GM21447 (cell line): ENCODE measurements around the gene SYK.
A peak's percentile ranks its signal among the peaks of the same experiment; 100 is the strongest.
"Not testable (repeated sequence)": the region's sequence is repeated elsewhere in the genome, so short reads cannot be mapped to it uniquely, and the experiment has no call there.

Experiments used
- ATAC-seq: cut with Tn5 transposase; IDR thresholded peaks from one replicate; pipeline ENCODE4 v1.9.1; 2021; ENCODE audit not compliant: unreplicated experiment

SYK gene

DNA sequence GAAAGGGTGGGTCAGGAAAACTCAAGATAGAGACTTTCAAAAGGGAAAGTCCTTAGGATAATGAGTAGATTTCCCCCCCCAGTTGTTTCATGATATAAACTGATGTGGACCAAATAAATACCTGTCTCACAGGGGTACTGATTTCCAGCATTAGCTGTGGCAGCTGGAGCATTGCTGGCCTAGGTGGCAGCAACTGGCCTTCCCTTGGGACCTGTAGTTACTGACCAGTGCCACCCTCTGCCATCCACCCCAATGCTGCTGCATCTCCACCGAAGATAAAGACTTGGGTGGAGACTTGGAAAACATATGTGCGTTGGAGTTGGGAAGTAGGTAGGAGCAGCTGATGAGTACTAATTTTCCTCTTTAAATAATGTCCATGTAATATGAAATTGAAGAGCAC is 71.8 kb downstream of the SYK start:
- no peak for ATAC-seq

GRCh38 chr9:90874194-90874593 is 72.6 kb downstream of the SYK start:
- no peak for ATAC-seq

- ATAC-seq, result no peak
These were observed 76.9 kb downstream of the SYK start for GRCh38 chr9:90878562-90878961.

- no peak for ATAC-seq
These were observed 78.4 kb downstream of the SYK start for GRCh38 chr9:90880066-90880465.

DNA sequence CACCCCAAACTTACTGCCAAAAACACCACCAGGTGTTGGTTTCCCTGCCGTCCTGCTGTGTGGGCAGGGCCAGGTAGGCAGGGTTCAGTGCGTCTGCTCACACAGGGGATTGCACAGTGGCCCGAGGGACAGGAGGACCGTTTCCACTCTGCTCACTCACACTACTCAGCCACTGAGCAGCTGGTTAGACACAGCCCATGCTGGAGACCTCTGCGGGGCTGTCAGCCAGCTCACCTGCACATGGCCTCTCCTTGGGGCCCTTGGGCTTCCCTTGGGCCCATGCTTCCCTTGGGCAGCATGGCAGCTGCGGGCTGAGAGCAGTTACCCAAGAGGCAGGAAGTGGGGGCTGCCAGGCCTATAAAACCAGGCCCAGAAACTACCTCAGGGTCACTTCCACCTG is 79.0 kb downstream of the SYK start:
- ATAC-seq, result no peak

- ATAC-seq, result peak; percentile 63
These were observed 80.0 kb downstream of the SYK start for GRCh38 chr9:90881648-90882047.

GRCh38 chr9:90882991-90883600 is 81.5 kb downstream of the SYK start:
- no peak for ATAC-seq

DNA sequence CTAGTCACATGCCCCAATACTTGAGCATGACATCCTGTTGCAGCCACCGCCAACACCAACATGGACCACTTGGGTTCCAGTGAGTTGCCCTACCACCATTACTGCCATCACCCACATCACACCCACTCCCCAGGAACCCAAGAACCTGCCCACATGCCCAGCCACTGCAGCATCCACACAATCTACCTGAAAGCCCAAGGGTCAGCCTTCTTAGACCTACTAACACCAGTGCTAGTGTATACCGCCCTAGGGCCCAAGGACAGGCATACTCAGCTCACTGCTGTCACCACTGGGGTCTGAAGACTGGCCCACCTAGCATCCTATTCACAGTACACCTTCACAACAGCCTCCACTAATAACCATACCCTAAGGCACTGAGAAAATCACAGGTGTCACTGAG is 82.0 kb downstream of the SYK start:
- ATAC-seq, result no peak

DNA sequence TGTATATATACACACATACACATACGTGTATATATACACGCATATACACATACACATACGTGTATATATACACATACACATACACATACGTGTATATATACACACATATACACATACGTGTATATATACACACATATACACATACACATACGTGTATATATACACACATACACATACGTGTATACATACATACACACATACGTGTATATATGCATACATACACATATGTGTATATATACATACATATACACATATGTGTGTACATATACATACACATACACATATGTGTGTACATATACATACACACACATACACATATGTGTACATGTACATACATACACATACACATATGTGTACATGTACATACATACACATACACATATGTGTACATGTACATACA is 82.6 kb downstream of the SYK start:
- no peak for ATAC-seq

- ATAC-seq, result not testable (repeated sequence)
These were observed 85.2 kb downstream of the SYK start for GRCh38 chr9:90886868-90887267.

DNA sequence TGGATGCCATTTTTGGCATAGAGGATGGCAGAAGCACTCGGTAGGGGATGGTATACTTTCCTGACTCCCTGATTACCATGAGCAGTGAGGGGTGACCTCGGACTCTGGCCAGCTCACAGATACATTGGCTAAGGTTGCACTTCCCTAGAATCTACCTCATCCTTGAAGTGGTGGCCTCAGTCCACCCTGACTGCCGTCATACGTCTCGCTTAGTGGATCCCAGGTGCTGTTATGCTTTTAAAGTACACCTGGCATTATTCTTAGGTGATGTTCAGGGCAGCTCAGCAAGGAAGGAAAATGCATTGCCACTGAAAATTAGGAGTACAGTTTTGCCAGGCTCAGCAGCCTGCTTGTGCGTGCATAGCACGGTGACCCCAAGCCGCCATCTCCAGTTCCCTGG is 87.3 kb downstream of the SYK start:
- ATAC-seq, result no peak

- no peak for ATAC-seq
These were observed 88.7 kb downstream of the SYK start for GRCh38 chr9:90890146-90890810.

DNA sequence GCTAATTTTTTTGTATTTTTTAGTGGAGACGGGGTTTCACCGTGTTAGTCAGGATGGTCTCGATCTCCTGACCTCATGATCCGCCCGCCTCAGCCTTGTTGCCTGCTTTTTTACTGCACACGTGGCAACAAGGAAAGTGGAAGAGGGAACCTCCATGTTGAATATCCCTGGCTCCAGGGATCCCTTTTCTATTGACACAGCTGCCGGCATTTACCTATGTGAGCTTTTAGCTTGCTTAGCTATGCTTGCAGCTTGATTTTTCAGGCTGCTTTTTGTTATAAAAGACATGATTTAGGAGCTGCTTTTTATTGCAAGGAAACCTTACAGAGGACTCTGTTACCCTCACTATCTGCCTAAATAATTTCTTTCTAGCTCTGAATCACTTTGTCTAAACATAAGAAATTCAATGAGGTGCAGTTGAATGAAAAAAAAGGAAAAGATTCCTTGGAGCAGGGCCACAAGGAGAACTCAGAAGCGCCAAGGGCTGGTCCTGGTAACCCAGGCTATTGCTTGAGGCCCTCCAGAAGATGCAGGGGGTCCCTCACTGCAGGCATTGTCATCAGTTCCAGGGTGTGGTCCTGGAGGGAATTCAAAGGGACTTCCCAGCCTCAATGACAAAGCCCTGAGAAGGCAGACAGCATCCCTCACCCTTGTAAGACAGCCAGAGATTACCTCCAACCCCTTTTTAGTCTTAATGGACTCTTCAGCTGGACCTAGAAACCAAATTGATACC is 89.9 kb downstream of the SYK start:
- no peak for ATAC-seq

DNA sequence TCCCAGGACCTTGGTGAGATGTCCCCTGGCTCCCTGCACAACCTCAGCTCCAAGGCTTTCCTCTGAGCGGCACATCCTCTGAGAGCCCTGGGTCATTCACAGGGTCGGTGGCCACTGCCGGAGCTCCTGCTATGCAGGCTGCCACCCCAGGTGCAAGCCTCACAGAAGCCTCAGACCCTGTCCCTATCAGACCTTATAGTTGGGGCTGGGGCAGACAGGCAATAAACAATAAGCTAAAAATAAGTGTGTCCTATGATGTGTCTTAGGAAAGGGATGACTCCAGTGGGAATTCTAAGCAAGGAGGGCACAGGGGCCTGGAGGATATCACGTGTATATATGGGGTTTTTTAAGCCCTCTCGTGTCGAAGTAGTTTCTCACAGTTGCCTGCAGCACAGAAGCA is 91.3 kb downstream of the SYK start:
- no peak for ATAC-seq

DNA sequence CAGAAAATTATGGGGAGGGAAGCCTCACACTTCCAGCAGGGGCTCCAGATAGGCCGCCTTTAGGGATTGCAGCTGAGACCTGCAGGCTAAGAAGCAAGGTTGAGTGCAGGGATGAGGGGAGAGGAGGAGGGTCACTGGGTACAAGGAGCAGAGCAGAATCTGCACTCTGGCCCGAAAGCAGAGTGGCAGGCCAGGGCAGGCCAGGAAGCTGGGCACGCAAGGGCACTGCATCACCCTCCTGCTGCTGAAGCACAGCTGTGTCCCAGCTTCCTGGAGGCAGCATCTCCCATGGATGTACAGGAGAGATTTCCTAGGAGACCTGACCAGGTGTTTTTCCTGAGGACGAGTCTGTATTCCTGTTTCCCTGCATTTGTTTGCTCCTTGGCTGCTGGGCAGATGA is 92.1 kb downstream of the SYK start:
- ATAC-seq, result no peak

DNA sequence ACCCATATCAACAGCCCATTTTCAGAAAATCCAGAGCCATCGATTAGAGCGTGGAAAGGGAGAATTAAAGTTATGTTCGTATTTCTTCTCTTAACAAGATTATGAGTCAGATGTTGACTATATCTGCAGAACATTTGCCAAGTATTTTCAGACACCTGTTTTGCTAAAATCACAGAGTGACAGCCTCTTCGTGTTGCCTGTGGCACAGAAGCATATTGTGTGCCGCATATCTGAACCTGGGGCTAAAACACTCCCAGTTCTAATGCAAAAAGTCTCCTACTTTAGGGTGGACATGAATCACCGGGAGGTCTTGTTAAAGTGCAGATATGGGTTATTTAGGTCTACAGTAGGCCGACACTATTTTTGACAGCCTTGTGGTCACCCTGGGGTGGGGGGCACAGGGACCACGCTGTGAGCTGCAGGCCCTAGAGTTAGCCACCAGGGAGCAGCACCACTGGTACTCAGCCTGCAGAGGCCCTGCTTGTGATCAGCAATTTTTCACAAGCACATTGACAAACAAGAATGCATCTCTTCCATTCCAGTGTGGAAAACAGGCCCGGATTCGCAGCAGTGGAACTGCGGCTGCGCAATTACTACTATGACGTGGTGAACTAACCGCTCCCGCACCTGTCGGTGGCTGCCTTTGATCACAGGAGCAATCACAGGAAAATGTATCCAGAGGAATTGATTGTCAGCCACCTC is 93.5 kb downstream of the SYK start:
- no peak for ATAC-seq

DNA sequence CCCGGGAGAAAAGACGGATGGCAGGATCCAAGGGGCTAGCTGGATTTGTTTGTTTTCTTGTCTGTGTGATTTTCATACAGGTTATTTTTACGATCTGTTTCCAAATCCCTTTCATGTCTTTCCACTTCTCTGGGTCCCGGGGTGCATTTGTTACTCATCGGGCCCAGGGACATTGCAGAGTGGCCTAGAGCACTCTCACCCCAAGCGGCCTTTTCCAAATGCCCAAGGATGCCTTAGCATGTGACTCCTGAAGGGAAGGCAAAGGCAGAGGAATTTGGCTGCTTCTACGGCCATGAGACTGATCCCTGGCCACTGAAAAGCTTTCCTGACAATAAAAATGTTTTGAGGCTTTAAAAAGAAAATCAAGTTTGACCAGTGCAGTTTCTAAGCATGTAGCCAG is 94.2 kb downstream of the SYK start:
- no peak for ATAC-seq

DNA sequence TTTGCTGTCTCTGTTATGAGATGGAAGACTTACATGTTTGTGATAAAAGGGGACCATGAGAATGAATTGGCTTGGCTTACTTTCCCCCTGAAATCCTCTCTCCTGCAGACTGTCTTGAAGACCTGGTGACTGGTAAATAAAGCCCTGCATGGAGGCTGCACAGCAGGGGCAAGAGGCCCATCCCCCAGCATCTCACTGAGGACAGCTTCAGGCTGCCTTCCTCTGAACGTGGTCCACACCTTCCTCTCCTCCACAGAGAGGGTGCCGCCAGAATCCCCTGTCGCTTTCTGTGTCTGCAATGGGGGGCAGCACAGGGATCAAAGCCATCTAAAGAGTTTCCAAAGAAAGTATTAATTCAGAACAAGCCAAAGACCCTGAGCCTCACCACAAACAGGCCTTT is 94.6 kb downstream of the SYK start:
- ATAC-seq, result no peak

- no peak for ATAC-seq
These were observed 96.6 kb downstream of the SYK start for GRCh38 chr9:90898228-90898627.

DNA sequence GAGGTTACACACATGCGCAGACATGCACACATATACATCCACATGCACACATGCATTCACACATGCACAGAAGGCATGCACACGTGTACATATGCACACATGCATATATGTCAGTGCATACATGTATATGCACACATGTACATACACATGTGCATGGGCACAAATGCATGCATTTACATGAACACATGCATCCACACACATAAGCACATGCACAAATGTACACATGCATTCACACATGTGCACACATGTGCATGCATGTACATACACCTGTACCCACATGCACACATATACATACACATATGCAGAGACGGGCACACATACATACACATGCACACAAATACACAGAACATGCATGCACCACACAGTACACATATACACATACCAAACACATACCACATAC is 97.7 kb downstream of the SYK start:
- no peak for ATAC-seq

DNA sequence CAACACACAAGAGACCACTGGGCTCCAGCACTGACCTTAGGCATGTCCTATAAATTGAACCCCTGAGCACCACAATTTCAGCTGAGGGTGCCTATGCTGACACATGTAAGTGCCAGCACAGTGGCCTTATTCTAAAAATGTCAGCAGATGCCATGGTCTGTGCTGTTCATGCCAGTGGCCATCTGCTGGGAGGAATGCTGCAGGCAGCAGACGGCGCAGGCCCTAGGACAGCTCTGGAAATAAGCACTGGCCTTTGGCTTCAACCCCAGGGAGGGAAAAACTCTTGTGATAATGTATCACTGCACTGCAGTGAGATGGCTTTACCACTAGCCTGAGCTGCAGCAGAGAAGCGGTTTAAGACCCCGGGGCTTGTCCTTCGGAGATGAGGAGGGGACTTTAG is 98.5 kb downstream of the SYK start:
- no peak for ATAC-seq

DNA sequence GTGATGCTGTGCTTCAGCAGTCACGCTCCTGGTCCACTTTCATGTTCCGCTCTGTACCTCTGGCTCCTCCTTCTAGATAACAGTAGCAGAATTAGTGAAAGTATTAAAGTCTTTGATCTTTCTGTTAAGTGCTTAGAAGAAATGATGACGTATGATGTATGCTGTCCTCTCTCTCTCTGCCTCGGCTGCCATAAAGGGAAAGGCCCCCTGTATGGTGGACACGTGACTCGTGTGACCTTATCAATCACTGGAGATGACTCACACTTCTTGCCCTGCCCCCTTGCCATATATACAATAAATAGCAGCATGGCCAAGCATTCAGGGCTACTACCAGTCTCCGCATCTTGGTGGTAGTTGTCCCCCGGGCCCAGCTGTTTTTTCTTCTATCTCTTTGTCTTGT is 100.3 kb downstream of the SYK start:
- no peak for ATAC-seq
